Measurements from ENCODE around the gene METTL15.
"Not testable (repeated sequence)": the region's sequence is repeated elsewhere in the genome, so short reads cannot be mapped to it uniquely, and the experiment has no call there.

Gene METTL15
- 14.8 reads per million, percentile 40 among the genes with 10 or more reads in this experiment for total RNA-seq

GRCh38 chr11:28107750-28108618, at the start of gene METTL15, which contains the start of gene KIF18A:
Gene METTL15, plus strand, starts transcription at chr11:28108388. Its CDS starts 4,947 bp downstream, at chr11:28113335.
Gene KIF18A, minus strand, starts transcription at chr11:28108156. Its CDS starts 10,209 bp downstream, at chr11:28097947.
- DNase-seq = peak; percentile 96

- no peak for DNase-seq
These were observed 36.9 kb upstream of the METTL15 start for GRCh38 chr11:28071305-28071704.

GRCh38 chr11:28072321-28072720, 35.9 kb upstream of the METTL15 start:
- DNase-seq = no peak

- no peak for DNase-seq
These were observed 30.7 kb upstream of the METTL15 start for GRCh38 chr11:28077521-28077920.

GRCh38 chr11:28083118-28083517, 25.1 kb upstream of the METTL15 start:
- DNase-seq = no peak

- no peak for DNase-seq
These were observed 21.6 kb upstream of the METTL15 start for GRCh38 chr11:28086569-28086968.

- not testable (repeated sequence) for DNase-seq
These were observed 21.0 kb upstream of the METTL15 start for GRCh38 chr11:28087192-28087591.

- not testable (repeated sequence) for DNase-seq
These were observed 20.5 kb upstream of the METTL15 start for GRCh38 chr11:28087693-28088092.

- DNase-seq = no peak
These were observed 18.8 kb upstream of the METTL15 start for GRCh38 chr11:28089378-28089777.

- DNase-seq = no peak
These were observed 18.0 kb upstream of the METTL15 start for GRCh38 chr11:28090052-28090749.

GRCh38 chr11:28092786-28093185, 15.4 kb upstream of the METTL15 start:
- DNase-seq = no peak

- no peak for DNase-seq
These were observed 9.9 kb upstream of the METTL15 start for GRCh38 chr11:28098257-28098656.

- no peak for DNase-seq
These were observed 8.5 kb upstream of the METTL15 start for GRCh38 chr11:28099715-28100114.

GRCh38 chr11:28100665-28101064, 7.5 kb upstream of the METTL15 start:
- no peak for DNase-seq

GRCh38 chr11:28102300-28102699, 5.9 kb upstream of the METTL15 start:
- not testable (repeated sequence) for DNase-seq

GRCh38 chr11:28104425-28104824, 3.8 kb upstream of the METTL15 start:
- DNase-seq = no peak

- DNase-seq = no peak
These were observed 3.2 kb upstream of the METTL15 start for GRCh38 chr11:28104984-28105383.

GRCh38 chr11:28105869-28106268, 2.3 kb upstream of the METTL15 start:
- no peak for DNase-seq

- no peak for DNase-seq
These were observed 1.7 kb upstream of the METTL15 start for GRCh38 chr11:28106353-28107043.

- no peak for DNase-seq
These were observed 918 bp upstream of the METTL15 start for GRCh38 chr11:28107191-28107749.

- DNase-seq = no peak
These were observed 770 bp downstream of the METTL15 start for GRCh38 chr11:28108958-28109357.

- peak; percentile 31 for DNase-seq
These were observed 2.1 kb downstream of the METTL15 start for GRCh38 chr11:28110108-28110820.
